DMS53 treated with DMSO at 0.1 percent for 48 hours (cell line): Measurements from ENCODE around the gene NDOR1.

Experiments used
- DNase-seq: peaks from one replicate; lab custom pipeline; 2025; ENCODE audit not compliant: unreplicated experiment; lab: John Stamatoyannopoulos, UW

Gene NDOR1

DNA sequence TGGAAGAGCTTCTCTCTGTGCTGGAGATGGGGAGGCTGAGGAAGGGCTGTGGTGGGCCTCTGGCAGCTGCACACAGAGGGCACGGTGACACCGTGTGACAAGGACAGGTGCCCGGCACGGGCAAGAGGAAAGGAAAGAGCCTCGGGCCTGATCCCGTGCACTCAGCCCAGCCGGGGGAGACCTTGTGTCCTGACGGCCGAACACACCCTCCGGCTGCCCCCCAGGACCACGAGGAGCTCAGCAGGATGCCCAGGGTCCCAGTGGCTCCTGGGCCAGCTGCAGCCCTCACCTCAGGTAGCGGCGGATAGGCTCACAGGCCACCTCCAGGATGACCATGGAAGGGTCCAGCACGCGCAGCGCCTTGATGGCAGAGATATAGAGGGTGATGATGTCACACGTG is 22.7 kb upstream of the NDOR1 start:
- DNase-seq = no peak

DNA sequence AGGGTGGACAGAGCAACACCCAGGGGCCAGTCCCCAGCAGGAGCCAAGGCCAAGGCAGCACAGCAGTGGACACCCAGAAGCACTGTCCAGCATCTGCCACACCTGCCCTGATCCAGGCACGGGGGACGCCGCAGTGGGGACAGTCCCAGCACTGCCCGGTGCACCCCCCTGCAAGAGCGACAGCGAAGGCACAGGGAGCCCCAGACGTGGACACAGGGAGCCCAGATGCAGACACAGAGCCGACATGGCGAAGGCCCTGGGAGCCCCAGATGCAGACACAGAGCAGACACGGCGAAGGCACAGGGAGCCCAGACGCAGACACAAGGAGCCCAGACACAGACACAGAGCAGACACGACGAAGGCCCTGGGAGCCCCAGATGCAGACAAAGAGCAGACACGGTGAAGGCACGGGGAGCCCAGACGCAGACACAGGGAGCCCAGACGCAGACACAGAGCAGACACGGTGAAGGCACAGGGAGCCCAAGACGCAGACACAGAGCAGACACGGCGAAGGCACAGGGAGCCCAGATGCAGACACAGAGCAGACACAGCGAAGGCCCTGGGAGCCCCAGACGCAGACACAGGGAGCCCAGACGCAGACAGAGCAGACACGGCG is 21.4 kb upstream of the NDOR1 start:
- no peak for DNase-seq

DNA sequence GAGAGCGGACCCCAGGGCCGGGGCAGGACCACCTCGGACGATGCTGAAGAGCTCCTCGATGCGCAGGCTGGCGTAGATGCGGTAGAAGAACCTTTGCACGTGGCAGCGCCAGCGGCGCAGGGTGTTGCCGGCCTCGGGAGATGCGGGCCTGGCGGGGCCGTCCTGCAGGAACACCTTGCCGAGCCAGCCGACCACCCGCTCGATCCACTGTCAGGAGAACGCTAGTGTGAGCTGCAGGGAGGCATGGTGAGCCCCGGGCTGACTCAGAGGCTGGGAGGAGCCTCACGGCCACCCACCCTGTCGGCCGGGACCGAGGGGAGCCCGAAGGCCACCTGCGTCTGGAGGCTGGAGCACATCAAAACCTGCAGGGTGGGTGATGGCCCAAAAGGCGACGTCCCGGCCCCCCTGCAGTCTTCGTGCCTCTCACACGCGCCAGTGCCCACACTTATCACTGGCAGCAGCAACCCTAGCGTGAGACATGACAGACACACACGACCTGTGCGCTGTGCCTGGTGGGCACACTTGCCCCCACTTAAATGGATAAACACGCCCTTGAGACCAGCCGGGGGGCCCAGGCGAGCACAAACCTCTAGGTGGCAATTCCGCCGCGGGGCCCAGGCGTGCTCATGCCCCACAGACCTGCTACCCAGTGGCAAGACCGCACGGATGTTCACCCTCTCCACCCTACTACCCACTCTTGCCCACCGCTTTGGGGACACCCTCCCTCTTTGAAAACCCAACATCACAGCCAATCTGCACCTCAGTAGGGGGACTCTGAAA is 20.4 kb upstream of the NDOR1 start:
- DNase-seq = no peak

DNA sequence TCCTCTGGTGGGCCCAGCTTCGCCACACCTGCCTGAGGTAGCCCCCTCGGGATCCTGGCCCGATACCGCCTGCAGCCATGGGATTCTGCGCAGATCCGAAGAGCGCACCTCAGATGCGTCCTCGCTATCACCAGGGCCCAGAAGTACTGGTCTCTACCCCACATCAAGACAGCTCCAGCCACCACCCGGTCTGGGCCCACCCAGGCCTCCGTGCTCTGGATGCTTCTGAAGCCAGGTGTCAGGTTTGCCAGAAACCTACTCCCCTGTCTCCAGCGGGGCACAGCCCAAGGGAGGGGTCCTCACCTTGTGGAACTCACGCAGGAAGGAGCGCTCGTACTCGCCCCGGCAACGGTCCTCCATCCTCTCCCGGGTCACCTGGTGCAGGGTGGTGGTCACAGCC is 19.6 kb upstream of the NDOR1 start:
- no peak for DNase-seq

DNA sequence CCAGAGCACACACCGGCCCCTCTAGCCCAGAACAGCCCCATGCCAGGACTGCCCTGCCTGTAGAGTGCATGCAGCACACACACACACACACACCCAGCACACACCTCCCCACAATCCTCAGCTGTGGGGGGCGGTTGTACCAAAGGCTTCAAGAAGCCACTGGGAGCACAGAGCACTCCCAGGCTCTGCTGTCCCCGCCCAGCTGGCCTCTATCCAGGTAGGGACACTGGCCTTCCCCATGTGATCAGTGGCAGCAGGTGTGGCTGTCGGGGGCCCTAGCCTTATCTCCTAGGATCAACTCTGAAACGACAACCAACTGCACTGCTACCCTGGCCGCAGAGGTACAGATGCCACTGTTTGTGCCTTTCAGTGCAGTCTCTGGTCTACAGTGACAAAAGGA is 19.1 kb upstream of the NDOR1 start:
- no peak for DNase-seq

DNA sequence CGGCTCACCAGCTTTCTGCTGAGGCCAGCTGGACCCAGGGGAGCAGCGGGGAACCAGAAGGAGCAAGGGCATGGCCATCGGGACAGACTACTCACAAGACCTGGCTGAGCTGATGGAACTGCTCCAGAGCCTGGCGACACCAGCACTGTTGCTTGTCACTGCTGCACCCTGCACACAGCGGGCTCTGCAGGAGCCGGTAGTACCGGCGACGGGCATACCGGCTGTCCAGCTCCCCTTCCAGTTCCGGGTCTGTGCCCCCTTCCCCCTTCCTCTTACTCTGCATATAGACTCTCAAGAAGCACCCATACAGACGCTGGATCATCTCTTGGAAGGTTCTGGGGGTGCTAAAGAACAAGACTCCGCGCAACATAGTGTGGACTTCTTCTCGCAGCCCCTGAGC is 18.1 kb upstream of the NDOR1 start:
- DNase-seq = no peak

DNA sequence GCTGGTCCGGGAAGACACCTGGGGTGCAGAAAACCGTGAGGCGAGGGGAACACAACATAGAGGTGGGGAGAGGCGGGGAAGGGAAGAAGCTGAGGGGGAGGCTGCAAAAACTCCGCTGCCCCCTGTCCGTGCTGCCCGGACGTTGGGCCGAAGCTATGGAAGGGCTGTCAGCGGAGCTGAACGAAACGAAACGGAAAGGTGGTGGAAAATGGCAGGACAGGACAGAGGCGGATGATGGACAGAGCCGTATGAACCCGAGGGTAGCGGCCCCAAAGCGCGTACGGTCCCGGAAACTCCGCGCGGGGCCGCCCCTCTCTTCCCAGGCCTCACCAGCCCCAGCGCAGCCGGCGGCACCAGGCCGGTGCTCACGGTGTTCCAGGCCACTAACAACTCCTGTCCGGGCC is 17.4 kb upstream of the NDOR1 start:
- DNase-seq = no peak

DNA sequence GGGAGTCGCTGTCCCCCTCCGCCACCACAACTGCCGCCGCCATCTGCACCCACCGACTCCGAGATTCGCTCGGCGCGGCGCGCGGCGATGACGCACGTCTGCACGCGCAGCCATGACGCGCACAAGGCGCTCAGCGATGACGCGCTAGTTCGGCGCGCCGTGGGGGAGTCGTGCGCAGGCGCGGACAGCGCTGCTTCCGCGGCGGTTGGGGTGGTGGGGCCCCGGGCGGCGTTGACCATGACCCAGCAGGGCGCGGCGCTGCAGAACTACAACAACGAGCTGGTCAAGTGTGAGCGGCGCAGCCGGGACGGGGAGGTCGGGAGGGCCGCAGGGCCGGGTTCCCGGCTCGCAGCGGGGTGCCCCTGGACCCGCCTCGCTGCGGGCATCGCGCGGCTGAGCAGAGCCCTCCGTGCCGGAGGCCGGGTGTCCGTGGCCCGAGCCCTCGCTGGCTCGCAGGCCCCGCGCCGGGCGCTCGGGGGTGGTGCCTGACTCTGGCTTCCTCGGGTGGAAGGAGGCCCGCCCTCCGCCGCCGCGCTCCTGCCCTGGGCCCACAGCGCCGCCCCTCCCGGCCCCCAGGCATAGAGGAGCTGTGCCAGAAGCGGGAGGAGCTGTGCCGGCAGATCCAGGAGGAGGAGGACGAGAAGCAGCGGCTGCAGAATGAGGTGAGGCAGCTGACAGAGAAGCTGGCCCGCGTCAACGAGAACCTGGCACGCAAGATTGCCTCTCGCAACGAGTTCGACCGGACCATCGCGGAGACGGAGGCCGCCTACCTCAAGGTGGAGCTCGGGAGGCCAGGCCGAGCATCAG is 16.8 kb upstream of the NDOR1 start, which contains the start of the genes ANAPC2 and SSNA1:
Gene ANAPC2, minus strand, starts transcription at position 71 of the 807 bp plus-strand sequence. Its CDS starts 28 bp downstream, at position 43.
Gene SSNA1, plus strand, starts transcription at position 187 of the 807 bp plus-strand sequence. Its CDS starts 51 bp downstream, at position 238.
- peak; percentile 88 for DNase-seq

DNA sequence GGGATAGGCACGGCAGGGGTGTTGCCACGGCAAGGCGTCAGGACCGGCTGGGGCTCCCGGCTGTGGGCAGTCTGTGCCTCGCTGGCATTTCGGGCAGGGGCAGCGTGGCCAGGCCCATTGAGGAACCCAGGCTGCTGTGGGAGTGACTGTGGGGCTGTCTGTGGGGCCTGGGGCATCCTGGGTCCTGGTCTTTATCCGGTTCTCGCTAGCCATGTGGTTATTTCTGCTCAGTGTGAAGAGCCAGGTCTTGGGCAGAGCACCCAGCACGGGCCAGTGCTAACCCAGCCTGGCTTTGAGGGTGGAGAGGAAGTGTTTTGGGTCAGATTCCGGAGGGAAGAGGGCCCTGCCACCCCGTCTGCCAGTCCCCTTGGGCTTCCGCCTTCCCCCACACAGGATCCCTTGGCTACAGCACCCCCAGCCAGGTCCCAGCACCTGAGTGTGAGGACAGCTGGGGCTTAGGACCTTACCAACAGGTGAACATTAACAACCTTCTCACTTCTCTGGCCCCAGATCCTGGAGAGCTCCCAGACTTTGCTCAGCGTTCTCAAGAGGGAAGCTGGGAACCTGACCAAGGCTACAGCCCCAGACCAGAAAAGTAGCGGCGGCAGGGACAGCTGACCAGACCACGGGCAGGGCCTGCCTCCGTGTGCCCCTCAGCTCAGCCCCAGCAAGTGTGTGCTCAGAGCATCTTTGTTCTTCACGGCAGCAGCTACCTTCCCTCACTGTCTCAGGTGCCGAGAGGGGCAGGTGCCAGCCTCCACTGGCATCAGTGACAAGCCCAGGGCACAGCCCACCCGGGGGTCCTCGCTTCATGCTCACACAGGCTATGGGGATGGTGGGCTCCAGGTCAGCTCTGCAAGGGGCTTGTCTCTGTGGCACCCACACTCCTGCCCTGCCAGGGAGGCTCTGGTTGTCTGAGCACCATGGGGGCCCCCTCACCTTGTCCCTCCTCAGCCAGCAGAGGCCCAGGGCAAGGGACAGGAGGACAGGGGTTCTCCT is 15.9 kb upstream of the NDOR1 start:
- DNase-seq = no peak

DNA sequence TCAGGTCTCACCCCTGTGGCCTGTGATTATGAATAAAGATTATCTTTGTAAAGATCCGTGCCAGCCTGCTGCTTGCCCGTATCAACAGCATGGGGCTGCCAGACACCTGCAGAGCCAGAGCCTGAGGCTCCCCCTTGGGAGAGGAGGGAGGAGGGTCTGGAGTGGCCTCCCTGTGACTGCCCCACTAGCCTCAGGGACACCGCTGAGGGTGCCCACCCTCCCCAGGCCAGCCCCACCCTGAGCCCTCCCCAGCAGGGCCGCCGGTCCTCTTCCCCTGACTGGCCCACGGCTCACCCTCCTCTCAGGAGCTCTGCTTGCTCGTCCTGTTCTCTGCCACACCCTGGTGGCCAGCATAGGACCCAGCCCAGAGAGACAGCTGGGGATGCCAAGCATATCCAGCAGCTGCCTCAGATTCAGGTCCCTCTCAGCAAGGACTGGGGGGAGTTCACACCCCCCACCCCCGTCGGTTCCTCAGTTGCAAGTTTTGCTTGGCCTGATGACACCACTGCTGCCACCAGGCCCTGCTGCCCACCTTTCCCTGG is 15.1 kb upstream of the NDOR1 start:
- peak; percentile 33 for DNase-seq

DNA sequence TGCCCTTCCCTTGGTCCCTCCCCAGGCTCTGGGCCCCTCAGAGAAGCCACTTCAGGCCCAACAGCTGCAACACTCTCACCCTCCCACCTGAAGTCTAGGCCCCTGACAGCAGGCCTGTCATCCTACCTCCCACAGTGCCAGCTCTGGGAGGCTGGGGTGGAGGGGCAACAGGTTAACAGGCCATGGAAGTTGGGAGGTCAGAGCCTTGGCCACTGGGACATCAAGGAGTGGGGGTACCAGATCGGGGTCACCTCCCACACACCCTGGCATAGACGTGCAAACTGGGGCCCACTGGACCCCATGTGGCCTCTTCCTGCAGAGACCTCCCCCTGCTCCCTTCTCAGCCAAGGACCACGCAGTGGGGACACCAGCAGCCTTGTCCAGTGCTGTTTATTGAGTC is 14.3 kb upstream of the NDOR1 start:
- DNase-seq = no peak

DNA sequence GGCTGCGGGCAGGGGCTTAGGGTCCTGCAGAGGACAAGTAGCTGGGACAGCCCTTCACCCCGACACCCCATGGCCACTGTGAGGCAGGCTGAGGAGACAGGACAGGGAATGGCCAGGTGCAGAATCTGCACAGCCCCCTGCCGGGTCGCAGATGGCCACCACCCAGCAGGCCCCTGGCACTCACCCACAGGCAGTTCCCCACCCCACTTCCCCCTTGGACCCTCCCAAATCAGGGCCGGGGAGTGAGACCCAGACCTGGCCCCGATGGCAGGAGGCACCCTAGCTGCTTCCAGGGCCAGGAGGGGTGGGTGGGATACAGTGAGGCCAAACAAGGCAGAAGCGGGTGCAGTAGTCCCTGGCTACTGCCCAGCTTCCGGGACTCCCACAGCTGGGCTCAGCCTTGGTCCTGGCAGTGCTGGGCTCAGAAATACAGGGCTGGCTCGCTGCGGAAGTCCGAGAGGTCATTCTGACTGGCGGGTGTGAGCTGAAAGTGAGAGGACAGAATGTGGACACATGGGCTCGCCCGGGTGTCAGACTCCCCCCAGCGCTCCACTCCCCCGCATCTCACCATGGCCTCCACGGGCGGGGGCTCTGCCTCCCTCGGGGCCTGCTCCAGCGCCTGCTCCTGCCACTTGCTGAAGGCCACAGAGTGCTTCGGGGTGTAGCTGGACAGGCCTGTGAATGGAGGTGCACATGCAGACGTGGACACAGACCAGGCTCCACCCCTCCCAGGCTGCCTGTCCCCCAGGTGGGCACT is 13.6 kb upstream of the NDOR1 start:
- no peak for DNase-seq

DNA sequence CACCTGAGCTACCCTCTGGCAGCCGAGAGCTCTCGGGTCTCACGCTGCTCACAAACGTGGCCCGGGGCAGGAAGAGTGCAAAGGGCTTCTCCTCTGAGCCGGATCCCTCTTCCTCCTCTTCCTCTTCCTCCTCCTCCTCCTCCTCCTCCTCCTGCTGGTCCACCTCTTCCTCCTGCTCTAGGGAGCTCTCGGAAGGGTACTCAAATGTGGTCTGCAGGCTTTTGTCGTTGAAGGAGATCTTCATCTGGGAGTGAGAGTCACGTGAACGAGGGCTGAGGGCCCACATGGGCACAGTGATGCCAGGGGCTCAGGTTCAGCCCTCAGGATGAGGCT is 13.1 kb upstream of the NDOR1 start:
- no peak for DNase-seq

DNA sequence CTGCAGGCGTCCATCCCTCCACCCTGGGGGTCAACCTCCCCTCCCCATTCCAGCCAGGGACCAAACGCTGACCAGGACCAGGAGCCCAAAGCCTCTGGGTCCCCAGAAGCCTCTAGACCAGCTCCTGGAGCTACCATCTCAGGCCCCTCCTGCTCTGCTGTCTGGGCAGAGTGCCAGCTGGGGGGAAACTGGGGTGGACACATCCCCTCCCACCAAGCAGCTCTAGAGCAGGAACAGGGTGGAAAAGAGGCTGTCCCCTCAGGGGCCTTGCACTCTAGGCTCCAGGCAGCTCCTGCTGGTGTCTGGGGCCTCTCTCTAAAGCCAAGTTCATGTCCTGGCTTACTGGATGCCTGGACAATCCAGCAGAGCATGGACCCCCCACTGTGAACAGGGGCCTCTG is 12.6 kb upstream of the NDOR1 start:
- DNase-seq = no peak

DNA sequence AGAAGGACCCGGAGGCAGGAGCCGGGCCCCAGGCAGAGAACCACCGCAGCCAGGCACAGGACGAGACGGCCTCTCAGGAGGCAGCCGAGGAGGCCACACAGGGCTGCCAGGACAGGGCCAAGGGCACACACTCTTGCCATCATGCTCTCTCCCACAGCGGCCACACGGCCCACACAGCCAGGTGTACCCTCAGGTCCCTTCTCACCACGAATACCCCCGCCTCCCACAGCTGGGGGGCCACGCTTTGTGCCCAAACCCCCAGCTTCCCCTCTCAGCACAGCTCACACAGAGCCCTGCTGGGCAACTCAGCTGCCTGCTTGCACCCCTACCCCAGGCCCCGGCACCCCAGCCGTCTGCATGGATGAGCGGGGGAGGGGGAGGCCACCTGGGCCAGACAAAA is 11.7 kb upstream of the NDOR1 start:
- no peak for DNase-seq

DNA sequence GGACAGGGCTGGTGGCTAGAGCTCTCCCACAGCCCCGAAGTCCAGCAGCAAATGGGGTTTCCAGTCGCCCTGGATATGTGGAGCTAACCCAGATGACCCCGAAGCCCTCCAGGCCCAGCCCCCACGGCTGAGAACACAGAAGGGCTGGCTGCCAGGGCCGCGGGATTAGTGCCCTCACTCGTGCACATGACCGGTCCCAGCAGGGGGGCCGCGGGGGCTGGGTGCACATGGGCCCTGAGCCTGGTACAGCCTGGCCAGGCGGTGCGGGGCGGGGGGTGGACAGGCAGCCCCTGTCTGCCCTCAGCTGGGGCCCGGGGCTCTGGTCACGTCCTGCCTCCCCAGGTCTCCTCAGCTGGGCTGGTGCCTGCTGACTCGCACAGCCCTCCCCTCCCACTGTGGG is 11.1 kb upstream of the NDOR1 start:
- DNase-seq = no peak

DNA sequence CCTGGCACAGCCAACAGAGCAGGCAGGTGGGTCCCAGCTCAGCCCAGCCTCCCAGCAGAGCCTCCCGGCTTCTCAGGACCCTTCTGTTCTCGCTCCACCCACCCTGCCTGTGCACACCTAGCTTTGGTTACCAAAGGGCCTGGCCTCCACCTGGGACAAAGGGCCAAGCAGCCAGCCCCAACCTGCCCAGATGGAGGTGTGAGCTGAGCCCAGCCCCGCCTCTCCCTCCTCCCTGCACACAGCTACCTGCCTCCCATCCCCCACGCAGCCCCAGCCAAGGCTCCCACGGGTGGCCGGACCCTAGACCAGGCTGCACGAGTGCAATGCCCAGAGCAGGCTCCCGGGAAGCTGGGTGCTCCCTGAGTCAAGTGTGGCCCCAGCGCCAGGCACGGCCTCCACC is 10.6 kb upstream of the NDOR1 start:
- peak; percentile 59 for DNase-seq

DNA sequence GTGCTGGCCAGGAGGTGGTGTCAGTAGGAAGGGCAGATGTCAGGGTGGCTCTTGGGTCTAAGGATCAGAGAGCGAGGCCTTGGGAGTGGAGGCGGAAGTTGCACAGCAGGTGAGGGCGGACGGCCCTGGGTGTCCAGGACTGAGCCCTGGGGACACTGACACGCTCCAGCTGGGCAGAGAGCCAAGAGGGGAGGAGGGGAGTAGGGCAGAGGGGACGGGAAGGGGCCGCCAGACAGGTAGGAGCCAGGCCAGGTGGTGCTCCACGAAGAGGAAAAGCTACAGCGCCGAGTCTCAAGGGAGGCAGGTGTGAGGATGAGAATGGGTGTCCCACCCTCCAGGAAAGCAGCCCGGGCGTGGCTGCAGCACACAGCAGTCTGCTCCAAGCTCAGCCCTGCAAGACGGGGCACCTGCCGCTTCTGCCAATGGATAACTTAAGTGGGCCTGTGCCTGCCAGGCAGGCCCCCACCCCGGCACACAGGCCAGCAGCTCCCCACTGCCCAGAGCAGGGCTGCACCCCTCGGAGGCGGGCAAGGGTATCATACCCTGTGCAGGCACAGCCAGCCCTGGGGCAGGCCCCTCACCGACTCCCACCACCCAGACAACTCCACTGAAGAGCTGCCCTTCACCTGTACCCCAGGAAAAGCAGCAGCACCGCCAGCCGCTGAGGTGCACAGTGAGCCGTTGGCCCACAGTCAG is 9.8 kb upstream of the NDOR1 start:
- DNase-seq = peak; percentile 98
